ENCODE results near the gene MYOC. TPM values are rescaled to one million over a fixed set of nuclear protein-coding genes. Genes with fewer than 3 reads are reported as not detected.

MYOC gene
- total RNA-seq, 1 donor from 2014 or later = 0.69 TPM

Other genes with a start within 250 kb of the MYOC start
- gene PRRC2C, start 167.2 kb downstream of the MYOC start, total RNA-seq = 155 TPM
- gene MYOCOS, start 30.4 kb downstream of the MYOC start, total RNA-seq = not detected
- 19.2 TPM for gene VAMP4, start 89.4 kb upstream of the MYOC start, total RNA-seq
- gene METTL13, start 129.0 kb upstream of the MYOC start, total RNA-seq = 27.8 TPM
- 15.4 TPM for gene DNM3, start 188.8 kb upstream of the MYOC start, total RNA-seq